ENCODE measurements around the gene ARNT2. TPM values are rescaled to one million over a fixed set of nuclear protein-coding genes. Genes with fewer than 3 reads are reported as not detected.

ARNT2 gene
- total RNA-seq, 1 experiment from 2014 or later, result 7.0 TPM

DNA sequence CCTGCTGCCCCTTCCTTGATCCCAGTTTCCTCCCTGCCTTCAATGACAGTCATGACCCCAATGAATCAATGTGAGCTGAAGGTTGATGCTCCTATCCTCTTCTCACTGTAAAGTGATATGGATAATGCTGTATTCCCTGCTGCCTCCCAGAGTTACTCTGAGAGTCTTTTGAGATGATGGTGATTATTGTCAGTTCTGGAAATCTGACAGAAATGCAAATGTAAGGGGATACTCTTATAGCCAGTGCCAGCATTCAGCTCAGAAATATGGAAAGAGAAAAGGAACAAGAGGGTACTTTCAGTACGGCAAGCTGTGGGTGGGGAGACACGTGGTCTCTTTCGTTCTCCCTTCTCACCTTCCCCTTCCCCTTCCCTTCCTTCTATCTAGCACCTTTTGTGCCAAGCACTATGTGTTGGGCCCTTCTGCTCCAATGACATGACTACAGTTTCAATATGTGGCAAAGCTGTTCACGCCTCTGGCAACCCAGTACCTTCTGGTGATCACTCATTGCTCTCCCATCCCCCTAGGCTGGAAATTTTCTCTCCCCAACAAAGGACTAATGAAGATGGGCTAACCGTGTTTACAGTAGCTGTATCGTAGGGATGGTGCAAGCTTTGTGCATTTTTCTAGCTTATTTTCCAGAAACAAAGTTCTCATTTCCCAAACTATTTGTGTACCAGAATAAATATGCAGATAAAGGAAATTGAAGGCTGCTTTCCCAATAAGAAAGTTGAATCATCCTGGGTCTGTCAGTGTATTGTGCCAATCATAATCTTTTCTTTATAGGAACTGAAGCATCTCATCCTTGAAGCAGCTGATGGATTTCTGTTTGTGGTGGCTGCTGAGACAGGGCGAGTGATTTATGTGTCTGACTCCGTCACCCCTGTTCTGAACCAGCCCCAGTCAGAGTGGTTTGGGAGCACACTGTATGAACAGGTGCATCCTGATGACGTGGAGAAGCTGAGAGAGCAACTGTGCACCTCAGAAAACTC, 70.3 kb downstream of the ARNT2 start (continued):
- TF ChIP-seq, protein P1, sequence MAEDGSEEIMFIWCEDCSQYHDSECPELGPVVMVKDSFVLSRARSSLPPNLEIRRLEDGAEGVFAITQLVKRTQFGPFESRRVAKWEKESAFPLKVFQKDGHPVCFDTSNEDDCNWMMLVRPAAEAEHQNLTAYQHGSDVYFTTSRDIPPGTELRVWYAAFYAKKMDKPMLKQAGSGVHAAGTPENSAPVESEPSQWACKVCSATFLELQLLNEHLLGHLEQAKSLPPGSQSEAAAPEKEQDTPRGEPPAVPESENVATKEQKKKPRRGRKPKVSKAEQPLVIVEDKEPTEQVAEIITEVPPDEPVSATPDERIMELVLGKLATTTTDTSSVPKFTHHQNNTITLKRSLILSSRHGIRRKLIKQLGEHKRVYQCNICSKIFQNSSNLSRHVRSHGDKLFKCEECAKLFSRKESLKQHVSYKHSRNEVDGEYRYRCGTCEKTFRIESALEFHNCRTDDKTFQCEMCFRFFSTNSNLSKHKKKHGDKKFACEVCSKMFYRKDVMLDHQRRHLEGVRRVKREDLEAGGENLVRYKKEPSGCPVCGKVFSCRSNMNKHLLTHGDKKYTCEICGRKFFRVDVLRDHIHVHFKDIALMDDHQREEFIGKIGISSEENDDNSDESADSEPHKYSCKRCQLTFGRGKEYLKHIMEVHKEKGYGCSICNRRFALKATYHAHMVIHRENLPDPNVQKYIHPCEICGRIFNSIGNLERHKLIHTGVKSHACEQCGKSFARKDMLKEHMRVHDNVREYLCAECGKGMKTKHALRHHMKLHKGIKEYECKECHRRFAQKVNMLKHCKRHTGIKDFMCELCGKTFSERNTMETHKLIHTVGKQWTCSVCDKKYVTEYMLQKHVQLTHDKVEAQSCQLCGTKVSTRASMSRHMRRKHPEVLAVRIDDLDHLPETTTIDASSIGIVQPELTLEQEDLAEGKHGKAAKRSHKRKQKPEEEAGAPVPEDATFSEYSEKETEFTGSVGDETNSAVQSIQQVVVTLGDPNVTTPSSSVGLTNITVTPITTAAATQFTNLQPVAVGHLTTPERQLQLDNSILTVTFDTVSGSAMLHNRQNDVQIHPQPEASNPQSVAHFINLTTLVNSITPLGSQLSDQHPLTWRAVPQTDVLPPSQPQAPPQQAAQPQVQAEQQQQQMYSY (CRISPR knock-in tag; IDR thresholded peaks at IDR 0.05), result no peak
- no peak for TF ChIP-seq TP53 (CRISPR knock-in tag; IDR thresholded peaks at IDR 0.05)
- TF ChIP-seq JUN (CRISPR knock-in tag; IDR thresholded peaks at IDR 0.05), result no peak

DNA sequence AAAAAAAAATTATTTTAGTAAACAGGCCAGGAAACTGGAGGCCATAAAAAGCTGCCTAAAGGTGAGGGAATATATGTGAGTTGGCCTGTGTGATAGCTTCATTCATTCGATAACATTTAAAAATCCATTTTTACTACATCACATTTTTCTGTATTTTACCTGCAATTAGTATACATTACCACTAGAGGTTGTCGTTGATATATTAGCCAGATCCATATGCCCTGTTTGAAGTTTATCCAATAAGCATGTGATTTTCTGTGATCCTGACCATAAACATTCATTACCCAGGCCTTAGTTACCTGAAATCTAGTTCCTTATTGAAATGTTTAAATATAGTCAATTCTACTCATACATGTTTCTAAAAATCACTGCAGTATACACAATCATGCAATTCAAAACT, 71.4 kb downstream of the ARNT2 start:
- H3K27ac Mint-ChIP-seq, result no peak overlapping the region
- no peaks in the 10 kb centered on the region for H3K27me3 Mint-ChIP-seq (ENCODE audit: low read depth)
- ChIA-PET CTCF (interaction anchor here (0.7 to 2.9 kb wide), 5 partner anchors 18 to 111 kb away, joined by 3 to 11 read pairs (median 3); no protein-coding TSS in a partner anchor), POLR2A (no interaction called here)
- H3K4me3 Mint-ChIP-seq, result no peak overlapping the region
- H3K36me3 Mint-ChIP-seq, result peaks cover 26% of the 10 kb centered on the region
- no peak for ATAC-seq
- TF ChIP-seq RELA (CRISPR knock-in tag; IDR thresholded peaks at IDR 0.05; ENCODE audit: borderline replicate concordance) (no peak), CREM (CRISPR knock-in tag; IDR thresholded peaks at IDR 0.05) (no peak), ESRRA (CRISPR knock-in tag; IDR thresholded peaks at IDR 0.05; ENCODE audit: borderline replicate concordance) (no peak), GTF2I (CRISPR knock-in tag; conservative IDR thresholded peaks at IDR 0.05) (no peak), GRHL2 (CRISPR knock-in tag; IDR thresholded peaks at IDR 0.05; ENCODE audit: insufficient replicate concordance, severe bottlenecking) (no peak), TEAD4 (CRISPR knock-in tag; IDR thresholded peaks at IDR 0.05) (no peak), ETV6 (CRISPR knock-in tag; IDR thresholded peaks at IDR 0.05) (no peak), ZNF232 (CRISPR knock-in tag; IDR thresholded peaks at IDR 0.05) (no peak), NR2C2 (CRISPR knock-in tag; IDR thresholded peaks at IDR 0.05) (no peak), RORB (CRISPR knock-in tag; IDR thresholded peaks at IDR 0.05) (no peak), JUN (CRISPR knock-in tag; IDR thresholded peaks at IDR 0.05) (no peak), ZNF138 (CRISPR knock-in tag; conservative IDR thresholded peaks at IDR 0.05) (no peak)
- TF ChIP-seq, protein P2, sequence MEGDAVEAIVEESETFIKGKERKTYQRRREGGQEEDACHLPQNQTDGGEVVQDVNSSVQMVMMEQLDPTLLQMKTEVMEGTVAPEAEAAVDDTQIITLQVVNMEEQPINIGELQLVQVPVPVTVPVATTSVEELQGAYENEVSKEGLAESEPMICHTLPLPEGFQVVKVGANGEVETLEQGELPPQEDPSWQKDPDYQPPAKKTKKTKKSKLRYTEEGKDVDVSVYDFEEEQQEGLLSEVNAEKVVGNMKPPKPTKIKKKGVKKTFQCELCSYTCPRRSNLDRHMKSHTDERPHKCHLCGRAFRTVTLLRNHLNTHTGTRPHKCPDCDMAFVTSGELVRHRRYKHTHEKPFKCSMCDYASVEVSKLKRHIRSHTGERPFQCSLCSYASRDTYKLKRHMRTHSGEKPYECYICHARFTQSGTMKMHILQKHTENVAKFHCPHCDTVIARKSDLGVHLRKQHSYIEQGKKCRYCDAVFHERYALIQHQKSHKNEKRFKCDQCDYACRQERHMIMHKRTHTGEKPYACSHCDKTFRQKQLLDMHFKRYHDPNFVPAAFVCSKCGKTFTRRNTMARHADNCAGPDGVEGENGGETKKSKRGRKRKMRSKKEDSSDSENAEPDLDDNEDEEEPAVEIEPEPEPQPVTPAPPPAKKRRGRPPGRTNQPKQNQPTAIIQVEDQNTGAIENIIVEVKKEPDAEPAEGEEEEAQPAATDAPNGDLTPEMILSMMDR (IDR thresholded peaks at IDR 0.05), result no peak
- TF ChIP-seq, protein P3, sequence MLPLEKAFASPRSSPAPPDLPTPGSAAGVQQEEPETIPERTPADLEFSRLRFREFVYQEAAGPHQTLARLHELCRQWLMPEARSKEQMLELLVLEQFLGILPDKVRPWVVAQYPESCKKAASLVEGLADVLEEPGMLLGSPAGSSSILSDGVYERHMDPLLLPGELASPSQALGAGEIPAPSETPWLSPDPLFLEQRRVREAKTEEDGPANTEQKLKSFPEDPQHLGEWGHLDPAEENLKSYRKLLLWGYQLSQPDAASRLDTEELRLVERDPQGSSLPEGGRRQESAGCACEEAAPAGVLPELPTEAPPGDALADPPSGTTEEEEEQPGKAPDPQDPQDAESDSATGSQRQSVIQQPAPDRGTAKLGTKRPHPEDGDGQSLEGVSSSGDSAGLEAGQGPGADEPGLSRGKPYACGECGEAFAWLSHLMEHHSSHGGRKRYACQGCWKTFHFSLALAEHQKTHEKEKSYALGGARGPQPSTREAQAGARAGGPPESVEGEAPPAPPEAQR (CRISPR knock-in tag; IDR thresholded peaks at IDR 0.05), result no peak
- DNase-seq (ENCODE audit: low spot score), result no peak
- H3K9me3 Mint-ChIP-seq, result peaks cover 21% of the 10 kb centered on the region
- peaks cover 52% of the 10 kb centered on the region for H3K4me1 Mint-ChIP-seq

DNA sequence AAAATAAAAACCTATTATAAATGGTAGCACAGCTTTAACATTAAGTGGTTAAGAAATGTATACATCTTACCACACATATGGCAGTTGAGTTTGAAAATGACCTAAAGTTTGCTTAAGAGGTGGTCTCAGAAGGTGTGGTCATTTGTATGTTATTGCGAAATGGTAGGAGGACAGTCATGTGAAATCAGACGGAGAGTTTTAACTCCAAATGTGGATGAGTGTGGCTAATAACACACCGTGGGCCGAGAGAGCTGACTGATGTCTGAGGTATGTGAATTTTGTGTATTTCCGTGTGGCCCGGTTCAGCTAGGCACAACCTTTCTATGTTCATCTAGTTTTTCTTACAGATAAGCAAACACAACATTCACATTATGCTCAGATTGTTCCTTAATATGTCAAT, 71.9 kb downstream of the ARNT2 start:
- Mint-ChIP-seq H3K9me3 (peaks cover 19% of the 10 kb centered on the region), H3K4me3 (no peak overlapping the region), H3K36me3 (peaks cover 25% of the 10 kb centered on the region), H3K4me1 (peaks cover 56% of the 10 kb centered on the region), H3K27ac (no peak overlapping the region), H3K27me3 (ENCODE audit: low read depth) (no peaks in the 10 kb centered on the region)
- no peak for DNase-seq (ENCODE audit: low spot score)
- ATAC-seq, result no peak
- POLR2A ChIA-PET, result no interaction called here
- TF ChIP-seq NFATC4 (CRISPR knock-in tag; IDR thresholded peaks at IDR 0.05), result no peak
- TF ChIP-seq, protein P2 (IDR thresholded peaks at IDR 0.05), result no peak
- TF ChIP-seq TEAD4 (CRISPR knock-in tag; IDR thresholded peaks at IDR 0.05), result no peak
- TF ChIP-seq, protein P4, sequence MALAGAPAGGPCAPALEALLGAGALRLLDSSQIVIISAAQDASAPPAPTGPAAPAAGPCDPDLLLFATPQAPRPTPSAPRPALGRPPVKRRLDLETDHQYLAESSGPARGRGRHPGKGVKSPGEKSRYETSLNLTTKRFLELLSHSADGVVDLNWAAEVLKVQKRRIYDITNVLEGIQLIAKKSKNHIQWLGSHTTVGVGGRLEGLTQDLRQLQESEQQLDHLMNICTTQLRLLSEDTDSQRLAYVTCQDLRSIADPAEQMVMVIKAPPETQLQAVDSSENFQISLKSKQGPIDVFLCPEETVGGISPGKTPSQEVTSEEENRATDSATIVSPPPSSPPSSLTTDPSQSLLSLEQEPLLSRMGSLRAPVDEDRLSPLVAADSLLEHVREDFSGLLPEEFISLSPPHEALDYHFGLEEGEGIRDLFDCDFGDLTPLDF (CRISPR knock-in tag; IDR thresholded peaks at IDR 0.05), result no peak
- TF ChIP-seq ZNF671 (CRISPR knock-in tag; IDR thresholded peaks at IDR 0.05), result no peak
- TF ChIP-seq, protein P5, sequence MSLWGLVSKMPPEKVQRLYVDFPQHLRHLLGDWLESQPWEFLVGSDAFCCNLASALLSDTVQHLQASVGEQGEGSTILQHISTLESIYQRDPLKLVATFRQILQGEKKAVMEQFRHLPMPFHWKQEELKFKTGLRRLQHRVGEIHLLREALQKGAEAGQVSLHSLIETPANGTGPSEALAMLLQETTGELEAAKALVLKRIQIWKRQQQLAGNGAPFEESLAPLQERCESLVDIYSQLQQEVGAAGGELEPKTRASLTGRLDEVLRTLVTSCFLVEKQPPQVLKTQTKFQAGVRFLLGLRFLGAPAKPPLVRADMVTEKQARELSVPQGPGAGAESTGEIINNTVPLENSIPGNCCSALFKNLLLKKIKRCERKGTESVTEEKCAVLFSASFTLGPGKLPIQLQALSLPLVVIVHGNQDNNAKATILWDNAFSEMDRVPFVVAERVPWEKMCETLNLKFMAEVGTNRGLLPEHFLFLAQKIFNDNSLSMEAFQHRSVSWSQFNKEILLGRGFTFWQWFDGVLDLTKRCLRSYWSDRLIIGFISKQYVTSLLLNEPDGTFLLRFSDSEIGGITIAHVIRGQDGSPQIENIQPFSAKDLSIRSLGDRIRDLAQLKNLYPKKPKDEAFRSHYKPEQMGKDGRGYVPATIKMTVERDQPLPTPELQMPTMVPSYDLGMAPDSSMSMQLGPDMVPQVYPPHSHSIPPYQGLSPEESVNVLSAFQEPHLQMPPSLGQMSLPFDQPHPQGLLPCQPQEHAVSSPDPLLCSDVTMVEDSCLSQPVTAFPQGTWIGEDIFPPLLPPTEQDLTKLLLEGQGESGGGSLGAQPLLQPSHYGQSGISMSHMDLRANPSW (CRISPR knock-in tag; conservative IDR thresholded peaks at IDR 0.05; ENCODE audit: low read depth), result no peak
- CTCF ChIA-PET, result interaction anchor here (0.7 kb wide), 1 partner anchor 27 kb away, joined by 3 read pairs; no protein-coding TSS in a partner anchor
